Measurements from ENCODE around the gene CASQ2.
"Not testable (repeated sequence)": the region's sequence is repeated elsewhere in the genome, so short reads cannot be mapped to it uniquely, and the experiment has no call there.

The CASQ2 gene

DNA sequence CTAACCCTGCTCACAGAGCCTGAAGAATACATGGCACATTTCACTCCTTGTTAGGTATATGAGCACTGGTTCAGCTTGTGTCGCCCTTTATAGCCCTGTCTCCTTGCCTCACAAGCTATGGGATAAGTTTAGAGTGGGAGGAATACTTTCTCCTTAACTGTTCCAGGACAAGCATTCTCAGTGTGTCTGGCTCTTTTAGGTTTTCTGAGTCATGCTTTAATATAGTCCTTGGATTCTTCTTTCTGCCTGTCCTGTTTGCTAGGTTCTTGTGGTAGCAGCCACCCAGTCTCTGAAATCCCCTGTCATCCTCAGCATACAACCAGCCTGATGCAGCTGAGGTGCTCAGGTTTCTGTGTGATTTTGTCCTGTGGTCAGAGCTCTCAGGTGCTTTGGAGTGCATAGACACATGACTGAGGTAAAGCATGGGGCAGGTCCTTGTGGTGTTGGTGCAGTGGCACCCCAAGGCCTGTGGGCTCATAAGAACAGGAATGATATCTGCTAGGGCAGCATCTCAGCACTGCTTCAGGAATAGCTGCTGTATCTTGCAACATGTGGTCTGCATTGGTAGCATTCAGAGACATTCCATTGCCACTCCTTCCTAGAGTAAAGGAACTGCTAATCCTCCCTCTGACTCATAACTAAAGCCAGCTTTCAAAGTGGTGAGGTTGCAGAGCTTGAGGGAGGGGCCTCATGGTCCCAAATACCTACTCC is 14.2 kb upstream of the CASQ2 start:
- no peak for TF ChIP-seq CTCF (IDR thresholded peaks at IDR 0.05; ENCODE audit: extremely low read depth, missing control alignments)
- DNase-seq (ENCODE audit: low spot score) = no peak

GRCh38 chr1:115781851-115782250 is 13.3 kb upstream of the CASQ2 start:
- no peak for DNase-seq (ENCODE audit: low spot score)
- no peak for TF ChIP-seq CTCF (IDR thresholded peaks at IDR 0.05; ENCODE audit: extremely low read depth, missing control alignments)

DNA sequence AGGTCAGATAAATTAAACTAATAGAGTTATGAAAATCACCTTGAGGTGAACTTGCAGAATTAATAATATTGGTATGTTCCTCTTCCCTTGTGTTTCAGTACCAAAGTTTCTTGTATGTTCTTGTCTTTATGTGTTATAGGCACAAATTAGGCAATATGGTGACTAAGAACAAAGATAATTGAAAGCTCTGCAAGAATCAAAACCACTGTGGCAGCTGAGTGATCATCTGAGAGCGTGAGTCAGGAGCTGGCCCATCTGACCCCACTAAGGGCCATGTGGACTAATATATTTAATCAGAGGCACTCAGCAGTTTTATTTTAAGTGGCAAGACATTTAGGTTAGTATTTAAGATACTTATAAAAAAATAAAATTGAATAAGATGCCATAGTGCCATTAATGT is 12.8 kb upstream of the CASQ2 start:
- no peak for DNase-seq (ENCODE audit: low spot score)
- no peak for TF ChIP-seq CTCF (IDR thresholded peaks at IDR 0.05; ENCODE audit: extremely low read depth, missing control alignments)

DNA sequence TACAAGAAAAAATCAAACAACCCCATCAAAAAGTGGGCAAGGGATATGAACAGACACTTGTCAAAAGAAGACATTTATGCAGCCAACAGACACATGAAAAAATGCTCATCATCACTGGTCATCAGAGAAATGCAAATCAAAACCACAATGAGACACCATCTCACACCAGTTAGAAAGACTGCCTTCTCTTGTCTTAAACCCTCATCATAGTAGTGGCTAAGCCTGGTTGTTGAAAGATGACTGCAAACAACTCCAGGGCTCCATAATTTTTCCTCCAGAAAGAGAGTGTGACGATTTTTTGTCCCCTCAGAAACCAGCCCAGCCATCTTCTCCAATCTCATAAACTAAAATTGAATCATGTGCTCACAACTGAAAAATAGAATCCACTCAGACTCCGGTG is 12.1 kb upstream of the CASQ2 start:
- not testable (repeated sequence) for DNase-seq (ENCODE audit: low spot score)

DNA sequence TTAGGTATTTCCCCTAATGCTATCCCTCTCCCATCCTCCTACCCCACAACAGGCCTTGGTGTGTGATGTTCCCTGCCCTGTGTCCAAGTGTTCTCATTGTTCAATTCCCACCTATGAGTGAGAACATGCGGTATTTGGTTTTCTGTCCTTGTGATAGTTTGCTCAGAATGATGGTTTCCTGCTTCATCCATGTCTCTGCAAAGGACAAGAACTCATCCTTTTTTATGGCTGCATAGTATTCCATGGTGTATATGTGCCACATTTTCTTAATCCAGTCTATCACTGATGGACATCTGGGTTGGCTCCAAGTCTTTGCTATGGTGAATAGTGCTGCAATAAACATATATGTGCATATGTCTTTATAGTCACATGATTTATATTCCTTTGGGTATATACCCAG is 10.6 kb upstream of the CASQ2 start:
- not testable (repeated sequence) for DNase-seq (ENCODE audit: low spot score)

DNA sequence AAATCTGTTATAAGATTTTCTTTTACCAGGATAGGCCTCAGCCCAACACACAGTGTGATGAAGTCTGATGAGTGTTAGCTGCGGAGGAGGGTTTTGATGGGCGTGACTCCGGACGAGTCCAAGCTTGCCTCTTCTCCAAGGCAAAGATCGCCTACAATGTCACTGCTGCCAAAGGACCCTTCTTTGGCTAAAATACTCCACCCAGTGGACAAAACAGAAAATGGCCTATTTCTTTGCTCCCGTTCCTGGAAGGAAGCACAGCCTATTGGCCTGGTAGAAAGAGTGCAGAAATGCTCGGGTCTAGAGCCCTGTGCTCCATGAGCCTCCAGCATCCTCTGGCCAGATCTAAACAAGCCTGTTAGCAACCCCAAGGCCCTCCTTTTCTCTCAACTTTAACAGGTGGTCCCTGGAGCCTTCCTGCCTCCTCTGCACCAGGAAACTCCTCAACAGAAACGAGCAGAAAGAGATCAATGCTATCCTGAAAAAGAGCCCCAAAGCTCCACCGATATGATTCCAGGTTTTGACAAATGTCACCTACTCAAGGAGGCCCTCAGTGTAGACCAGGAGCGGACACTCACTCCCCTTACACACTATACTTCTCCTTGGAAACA is 3.4 kb upstream of the CASQ2 start:
- DNase-seq (ENCODE audit: low spot score) = peak; percentile 72
- peak; percentile 60 for TF ChIP-seq CTCF (IDR thresholded peaks at IDR 0.05; ENCODE audit: extremely low read depth, missing control alignments)

DNA sequence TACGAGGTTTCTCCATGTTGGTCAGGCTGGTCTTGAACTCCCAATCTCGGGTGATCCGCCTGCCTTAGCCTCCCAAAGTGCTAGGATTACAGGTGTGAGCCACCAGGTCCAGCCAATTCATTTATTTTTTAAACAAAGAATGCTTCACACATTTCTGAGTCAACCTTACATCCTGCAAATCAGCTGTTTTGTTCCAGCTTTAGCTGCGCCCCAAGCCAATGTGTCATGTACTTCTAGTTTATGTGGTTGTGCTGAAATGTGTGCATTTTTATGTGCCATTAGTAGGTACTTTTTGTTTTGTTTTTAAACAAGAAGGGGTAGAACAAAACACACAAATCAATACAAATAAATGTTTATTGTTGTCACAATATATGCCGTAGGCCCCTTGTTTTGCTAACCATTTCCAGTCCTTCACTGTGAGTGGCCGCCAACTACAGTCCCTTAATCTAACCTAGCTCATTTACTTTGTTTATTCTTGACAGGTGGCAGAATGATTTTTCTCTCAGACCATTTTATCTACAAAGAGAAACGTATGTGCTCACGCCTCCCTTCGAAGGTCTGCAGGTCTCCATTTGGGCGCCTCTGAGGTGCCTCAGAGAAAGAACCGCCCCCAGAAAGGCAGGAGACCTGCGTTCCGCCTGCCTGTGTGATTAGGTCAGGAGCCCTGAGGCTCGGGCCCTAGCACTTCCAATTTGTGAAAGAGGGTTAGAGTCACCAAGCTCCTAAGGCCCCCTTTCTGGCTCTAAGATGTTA is 2.8 kb upstream of the CASQ2 start:
- DNase-seq (ENCODE audit: low spot score) = no peak
- TF ChIP-seq CTCF (IDR thresholded peaks at IDR 0.05; ENCODE audit: extremely low read depth, missing control alignments) = no peak

DNA sequence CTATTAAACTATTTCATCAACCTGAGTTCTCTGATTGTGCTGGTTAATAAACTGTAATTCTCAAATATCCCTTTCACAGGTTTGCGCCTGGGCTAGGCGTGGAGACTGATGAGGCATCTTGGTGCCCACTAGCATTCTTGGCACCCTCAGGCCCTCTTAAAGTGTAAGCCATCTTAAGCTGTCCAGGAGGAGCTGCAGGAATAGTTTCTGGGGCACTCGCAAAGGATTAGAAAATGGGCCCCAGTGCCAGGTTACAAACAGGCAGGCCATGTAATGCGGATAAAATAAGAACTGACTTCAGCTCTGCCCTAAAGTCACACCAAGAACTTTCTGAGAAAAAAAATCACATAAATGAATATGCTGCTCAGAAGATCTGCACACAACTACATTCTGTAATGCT is 1.1 kb downstream of the CASQ2 start:
- DNase-seq (ENCODE audit: low spot score) = no peak
- no peak for TF ChIP-seq CTCF (IDR thresholded peaks at IDR 0.05; ENCODE audit: extremely low read depth, missing control alignments)
